Midbrain (tissue), 1 donor: ENCODE results near the gene PHETA2.
"Not testable (repeated sequence)": the region's sequence is repeated elsewhere in the genome, so short reads cannot be mapped to it uniquely, and the experiment has no call there.

ENCODE experiments used
- DNase-seq: peaks from one replicate; lab custom pipeline; 2025; lab: John Stamatoyannopoulos, UW

PHETA2 gene

GRCh38 chr22:42069801-42070516, 4.1 kb upstream of the PHETA2 start:
- no peak for DNase-seq

DNA sequence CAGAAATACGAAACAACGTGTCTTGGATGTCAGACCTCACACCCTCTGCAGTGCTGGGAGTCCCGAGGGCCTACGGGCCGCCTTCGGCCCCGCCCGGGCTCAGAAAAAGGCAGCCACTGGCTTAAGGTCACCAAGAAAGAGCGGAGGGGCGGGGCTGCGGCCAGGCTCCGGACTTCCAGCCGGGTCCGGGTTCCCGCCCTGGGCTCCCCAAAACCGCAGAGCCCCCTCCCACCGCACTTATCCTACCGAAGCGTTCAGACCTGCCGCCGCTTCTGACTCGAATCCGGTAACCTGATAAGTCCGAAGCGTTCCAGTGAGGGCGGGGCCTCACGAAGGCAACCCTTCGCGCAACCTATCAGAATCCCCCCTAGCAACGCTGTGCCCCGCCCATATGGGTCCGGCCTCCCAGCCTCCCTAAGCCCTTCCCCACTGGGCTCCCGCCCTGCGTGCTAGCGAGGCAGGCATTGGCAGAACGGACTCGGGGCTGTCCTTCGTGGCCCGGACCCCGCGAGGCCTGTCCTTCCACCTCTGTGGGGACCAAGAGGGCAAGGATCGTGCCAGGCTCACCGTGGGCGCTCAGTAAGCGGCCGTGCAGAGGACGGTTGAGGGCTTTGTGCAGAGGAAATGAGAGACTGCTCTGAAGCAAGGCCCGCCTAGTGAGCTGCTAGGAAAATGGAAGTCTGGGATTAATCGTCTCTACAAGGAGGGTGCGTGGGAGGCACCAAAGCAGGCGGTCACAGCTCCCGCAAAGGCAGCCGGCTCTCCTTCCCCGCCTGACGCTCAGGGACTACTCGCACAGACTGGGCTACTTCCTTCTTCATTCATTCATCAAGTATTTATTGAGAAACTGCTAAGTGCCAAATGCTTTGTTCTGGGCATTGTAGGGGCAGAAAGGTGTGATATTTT, 3.3 kb upstream of the PHETA2 start, which contains the start of gene NAGA:
TSS of gene NAGA (minus strand) at position 296 of the 906 bp plus-strand sequence. CDS start 515 bp downstream, outside the sequence.
- peak; percentile 94 for DNase-seq

GRCh38 chr22:42071508-42071907, 2.5 kb upstream of the PHETA2 start:
- not testable (repeated sequence) for DNase-seq

GRCh38 chr22:42072606-42073330, 1.3 kb upstream of the PHETA2 start:
- DNase-seq = no peak

- DNase-seq = no peak
Measured at GRCh38 chr22:42073621-42074041, 417 bp upstream of the PHETA2 start.

DNA sequence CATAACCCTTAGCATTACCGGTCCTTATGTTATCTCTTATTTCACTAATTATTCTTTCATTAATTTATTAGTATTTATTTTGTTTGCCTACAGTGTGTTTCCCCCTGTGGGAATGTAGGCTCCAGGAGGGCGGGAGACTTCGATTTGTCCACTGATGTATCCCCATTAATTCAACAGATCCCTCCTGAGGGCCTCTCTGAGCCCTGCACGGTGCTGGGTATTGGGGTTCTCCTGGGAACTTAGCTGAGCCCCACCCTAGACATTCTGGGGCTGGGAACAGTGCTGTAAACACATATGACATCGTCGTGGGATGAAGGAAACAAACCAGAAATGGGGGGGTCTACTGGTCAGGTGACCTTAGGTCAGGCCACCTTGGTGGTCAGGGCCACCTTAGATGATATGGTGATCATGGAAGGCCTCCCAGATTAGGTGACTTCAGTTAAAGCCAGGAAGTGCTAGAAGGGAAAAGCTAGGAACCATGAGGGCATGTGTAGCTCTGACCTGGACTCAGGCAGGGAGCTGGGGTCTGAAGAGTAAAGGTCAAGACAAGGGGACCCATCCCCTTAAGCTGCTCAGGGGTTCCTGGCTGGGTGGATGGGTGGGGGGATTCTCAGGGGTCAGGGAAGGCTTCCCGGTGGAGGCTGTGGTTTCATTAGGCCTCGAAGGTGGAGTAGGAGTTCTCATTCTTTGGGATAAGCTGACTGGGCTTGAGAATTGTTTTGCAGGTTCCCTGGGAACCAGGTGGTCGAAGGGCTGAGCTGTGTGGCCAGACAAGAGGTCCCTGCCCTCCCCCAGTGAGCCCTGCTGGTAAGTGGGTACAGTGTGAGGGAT, 1.0 kb downstream of the PHETA2 start:
- no peak for DNase-seq

DNA sequence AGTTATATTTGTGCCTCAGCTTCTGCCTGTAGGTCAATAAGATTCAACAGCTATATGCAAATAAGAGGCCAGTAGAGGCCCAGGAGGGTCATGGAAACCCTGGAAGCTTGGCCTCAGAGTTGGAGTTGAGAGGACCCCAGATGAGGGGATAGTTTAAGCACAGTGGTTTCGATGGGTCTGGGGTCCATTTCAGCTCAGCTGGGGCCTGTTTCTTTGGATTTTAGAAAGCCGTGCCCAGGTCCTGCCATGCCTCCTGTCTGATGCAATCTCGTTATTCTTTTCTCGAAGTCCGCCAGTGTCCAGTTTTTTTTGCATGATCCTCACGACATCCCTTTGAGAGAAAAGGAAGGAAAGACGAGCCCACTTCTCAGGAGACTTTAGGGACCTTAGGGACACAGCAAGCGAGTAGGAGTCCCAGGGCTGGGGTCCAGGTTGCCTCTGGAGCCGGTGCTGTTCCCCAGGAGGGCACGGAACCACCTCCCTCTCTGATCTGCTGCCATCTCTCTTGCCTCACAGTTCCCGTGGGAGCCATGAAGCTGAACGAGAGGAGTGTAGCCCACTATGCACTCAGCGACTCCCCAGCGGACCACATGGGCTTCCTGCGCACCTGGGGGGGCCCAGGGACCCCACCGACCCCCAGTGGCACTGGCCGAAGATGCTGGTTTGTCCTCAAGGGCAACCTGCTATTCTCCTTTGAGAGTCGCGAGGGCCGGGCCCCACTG, 2.9 kb downstream of the PHETA2 start:
- no peak for DNase-seq

- DNase-seq = no peak
Measured at GRCh38 chr22:42077486-42078125, 3.6 kb downstream of the PHETA2 start.

DNA sequence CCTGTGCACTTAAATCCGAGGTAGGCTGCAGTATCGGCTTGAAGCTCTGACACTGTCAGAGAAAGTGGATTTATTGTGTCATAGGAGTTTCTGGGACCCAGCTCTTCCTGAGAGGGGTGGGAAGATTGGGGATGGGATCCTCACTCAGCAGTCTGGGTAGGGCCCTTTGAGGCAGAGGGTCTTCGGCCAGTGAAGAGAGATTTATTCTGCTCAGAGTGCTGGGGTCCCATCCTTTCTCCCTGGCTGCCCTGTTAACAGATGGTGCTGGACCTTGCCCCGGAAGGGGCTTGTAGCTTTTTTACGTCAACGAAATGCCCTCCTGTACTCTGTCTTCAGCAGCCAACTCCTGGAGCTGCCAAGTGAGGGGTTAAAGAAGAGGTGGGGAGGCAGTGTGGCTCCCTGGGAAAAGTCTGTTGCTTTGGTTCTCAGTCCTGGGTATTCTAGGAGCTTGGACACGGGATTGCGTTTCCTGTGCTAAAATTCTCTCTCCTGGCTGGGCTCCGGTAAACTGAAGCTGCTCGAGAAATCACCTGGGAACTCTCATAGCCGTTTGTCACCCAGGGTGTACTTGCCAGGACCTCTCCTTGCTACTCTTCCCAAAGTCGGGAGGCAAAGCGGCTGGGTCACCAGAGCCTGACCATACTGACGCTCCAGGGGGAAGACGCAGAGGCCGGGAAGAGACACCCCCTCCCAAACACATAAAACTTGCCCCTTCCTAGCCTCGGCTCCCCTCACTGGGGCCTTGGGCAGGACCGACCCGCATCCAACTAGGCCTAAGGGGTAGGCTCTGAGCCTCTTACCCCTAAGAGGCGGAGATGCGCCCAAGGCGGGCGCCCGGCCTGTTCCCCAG, 4.6 kb downstream of the PHETA2 start:
- peak; percentile 66 for DNase-seq

- peak; percentile 97 for DNase-seq
Measured at GRCh38 chr22:42079319-42080251, 5.5 kb downstream of the PHETA2 start, which contains the start of gene SMDT1. Gene SMDT1, plus strand, starts transcription at chr22:42079700. Its CDS starts 69 bp downstream, at chr22:42079769.

DNA sequence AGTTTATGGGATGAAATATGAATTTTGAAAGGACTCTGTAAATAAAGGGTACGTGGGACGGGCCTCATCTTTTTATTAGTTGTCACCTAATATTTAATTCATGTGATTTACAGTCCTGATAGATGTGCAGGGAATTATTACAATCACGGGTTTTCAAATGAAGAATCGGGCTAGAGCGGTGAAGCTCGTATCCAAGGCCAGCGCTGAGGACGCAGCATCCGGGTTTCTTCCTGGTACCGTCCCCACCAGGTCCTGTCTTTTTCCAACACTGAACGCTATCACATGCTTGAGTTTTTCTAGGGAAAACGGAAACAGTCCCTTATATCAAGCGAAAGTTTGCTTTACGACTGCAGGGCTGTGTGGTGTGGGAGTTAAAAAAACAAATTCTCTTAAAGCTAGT, 6.2 kb downstream of the PHETA2 start:
- DNase-seq = peak; percentile 80

DNA sequence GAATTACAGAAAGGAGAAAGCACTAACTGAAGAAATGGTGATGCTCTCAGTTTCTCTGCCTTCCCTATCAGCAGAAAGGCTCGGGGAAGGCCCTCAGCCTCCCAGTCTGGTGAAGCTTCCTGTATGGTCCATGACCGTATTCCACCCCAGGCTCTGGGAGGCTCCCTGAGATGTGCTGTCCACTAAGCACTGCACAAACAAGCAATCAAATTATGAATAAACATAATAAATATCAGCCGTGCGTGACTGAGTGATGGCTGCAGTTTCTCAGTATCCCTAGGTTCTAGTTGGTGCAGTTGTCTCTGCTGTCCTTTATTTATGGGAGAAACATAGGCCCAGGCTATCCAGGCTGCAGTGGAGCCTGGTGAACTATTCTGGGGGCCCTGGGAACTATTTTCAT, 9.1 kb downstream of the PHETA2 start:
- DNase-seq = no peak

DNA sequence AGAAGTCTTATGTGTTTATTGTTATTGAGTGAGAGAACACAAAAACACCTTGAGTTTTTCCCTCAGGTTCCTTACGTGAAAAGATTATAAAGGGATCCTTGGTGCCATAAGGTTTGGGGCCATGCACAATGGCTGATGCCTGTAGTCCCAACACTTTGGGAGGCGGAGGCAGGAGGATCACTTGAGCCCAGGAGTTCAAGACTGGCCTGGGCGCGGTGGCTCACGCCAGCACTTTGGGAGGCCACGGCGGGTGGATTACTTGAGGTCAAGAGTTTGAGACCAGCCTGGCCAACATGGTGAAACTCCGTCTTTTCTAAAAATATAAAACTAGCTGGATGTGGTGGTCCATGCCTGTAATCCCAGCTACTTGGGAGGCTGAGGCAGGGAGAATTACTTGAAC, 10.8 kb downstream of the PHETA2 start:
- DNase-seq = no peak

DNA sequence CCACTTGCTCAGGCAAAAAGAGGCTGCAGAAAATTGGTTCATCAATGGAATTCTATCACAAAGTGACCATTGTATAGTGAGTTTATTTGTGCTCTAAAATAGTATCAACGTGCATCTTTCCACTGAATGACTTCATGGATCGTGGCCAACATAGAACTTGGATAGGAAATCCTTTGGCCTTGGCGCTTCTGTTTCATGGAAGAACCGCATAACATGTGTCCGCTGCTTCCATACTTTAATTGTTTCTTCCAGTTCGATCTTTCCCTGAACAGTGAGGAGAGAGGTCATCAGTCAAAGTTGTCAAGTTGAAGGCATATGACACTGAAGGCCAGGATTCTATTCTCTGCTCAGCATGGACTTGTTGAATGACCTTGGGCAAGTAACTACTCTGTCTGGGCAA, 12.0 kb downstream of the PHETA2 start:
- no peak for DNase-seq

DNA sequence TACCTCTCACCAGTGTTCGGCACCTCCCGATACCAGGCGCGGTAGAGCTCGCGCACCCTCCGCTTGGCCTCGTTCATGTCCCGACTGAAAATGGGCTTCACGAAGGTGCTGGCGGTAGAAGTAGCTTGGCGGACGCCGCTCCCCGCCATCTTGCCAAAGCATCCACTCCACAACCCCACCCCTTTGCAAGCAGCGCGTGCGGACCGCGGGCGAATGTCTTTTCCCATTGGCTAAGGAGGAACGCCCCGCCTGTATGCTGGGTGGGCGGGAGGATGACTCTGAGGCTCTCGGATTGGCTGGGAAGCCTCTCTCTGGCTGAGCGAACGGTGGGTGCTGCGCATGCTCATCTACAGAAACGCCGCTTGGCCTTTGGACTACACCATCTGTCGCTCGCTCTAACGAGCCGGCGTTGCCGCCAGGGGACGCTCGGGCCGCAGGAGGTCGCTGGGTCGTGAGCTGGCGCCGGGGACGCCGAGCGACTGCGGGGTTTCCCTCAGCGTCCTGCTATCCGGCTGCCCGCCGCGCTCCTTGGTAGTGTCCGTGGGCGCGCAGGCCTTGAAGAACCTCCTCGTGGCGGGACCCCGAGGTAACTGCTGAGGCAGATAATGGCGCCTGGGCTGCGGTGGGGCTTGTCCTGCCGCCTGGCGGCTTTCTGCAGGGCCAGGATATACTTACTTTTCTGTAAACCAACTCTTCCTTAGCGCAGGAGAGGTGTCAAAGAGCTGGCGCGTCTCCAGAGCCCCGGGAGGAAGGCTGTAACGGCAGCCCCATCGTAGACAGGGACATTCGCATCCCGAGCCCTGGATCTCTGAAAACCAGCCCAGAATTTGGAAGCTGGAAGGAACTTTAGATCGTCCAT, 16.8 kb downstream of the PHETA2 start, which contains the start of gene NDUFA6:
TSS of gene NDUFA6 (minus strand) at position 177 of the 859 bp plus-strand sequence. CDS start at position 149, 28 bp downstream.
- DNase-seq = peak; percentile 100

DNA sequence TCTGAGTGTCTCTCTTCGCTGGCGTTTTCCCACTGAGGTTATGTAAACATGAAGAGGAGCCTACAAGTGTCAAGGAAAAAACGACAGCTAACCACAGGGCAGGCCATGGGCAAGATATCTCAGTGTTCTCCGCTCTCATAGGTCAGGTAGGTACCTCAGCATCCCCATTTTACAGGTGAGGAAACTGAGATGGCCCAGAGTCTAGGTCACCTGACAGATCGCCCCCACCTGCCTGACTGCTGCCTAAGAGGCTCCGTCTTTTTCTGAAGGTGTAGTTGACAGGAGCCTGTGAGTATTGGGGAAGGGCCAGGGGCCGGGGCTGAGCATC, 17.4 kb downstream of the PHETA2 start:
- no peak for DNase-seq

DNA sequence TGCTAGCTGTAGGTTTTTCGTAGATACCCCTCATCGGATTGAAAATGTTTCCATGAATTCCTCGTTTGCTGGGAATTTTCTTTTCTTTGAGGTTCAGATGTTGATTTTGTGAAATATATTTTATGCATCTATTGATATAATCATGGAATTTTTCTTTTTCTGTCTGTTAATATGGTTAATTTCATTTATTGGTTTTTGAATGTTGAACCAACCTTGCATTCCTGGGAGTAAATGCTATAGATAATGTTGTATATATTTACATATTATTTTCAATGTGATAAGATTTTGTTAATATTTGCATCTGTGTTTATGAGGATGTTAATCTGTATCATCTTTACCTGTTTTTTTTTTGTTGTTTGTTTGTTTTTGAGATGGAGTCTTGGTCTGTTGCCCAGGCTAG, 27.2 kb downstream of the PHETA2 start:
- DNase-seq = no peak
